Measurements from ENCODE around the gene RNF224. TPM values are rescaled to one million over a fixed set of nuclear protein-coding genes. Genes with fewer than 3 reads are reported as not detected.

RNF224 gene
- total and polyA plus RNA-seq, 4 donors: not detected

DNA sequence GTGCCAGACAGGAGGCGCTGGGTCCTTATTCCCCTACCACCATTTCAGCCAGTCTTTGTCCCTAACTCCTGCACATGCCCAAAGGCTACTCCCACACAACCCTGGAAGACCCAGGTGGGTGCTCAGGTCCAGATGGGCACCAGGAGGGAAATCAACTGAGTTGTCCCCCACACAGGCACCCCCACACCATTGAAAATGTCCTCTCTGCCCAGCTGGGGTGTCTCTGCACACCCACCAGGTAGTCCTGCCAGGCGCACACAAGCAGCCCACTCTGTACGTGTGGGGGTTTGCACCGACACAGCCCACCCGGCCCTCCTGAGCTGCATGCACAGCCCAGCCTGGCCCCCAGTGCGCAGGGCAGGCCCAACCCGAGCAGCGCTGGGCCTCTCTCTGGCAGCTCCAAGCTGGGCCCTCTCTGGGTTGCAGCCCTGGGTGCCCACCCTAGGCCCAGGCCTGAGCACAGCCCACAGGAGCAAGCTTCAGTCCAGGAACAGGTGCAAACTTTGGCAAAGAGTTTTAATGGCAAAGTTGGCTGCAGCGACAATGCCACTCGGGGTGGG is 7.5 kb upstream of the RNF224 start:
- Histone ChIP-seq H3K4me1 (ENCODE audit: control insufficient read depth in 4 of 4, insufficient read depth in 4 of 4, low read length in 3 of 4) (peaks cover 10 to 30% (median 19%) of the 10 kb centered on the region in 4 donors), H3K27me3 (ENCODE audit: control insufficient read depth in 4 of 4, insufficient read depth in 4 of 4, low read length in 3 of 4) (no peaks in the 10 kb centered on the region), H3K27ac (ENCODE audit: low read depth in 1 of 2, low read length in 2 of 2) (no peak overlapping the region), H3K4me3 (ENCODE audit: low read depth in 1 of 3, low read length in 3 of 3) (no peak overlapping the region), H3K9me3 (ENCODE audit: control insufficient read depth in 4 of 4, low read length in 3 of 4) (no peaks in the 10 kb centered on the region), H3K36me3 (ENCODE audit: control insufficient read depth in 4 of 4, insufficient read depth in 3 of 4, low read depth in 1 of 4, low read length in 3 of 4) (peaks cover 0 to 4% (median under 1%) of the 10 kb centered on the region in 4 donors), H3K9ac (ENCODE audit: low read depth in 1 of 2, low read length in 2 of 2) (no peak overlapping the region)
- no peak for DNase-seq (ENCODE audit: low spot score)
- TF ChIP-seq, protein P1, sequence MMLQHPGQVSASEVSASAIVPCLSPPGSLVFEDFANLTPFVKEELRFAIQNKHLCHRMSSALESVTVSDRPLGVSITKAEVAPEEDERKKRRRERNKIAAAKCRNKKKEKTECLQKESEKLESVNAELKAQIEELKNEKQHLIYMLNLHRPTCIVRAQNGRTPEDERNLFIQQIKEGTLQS (IDR thresholded peaks at IDR 0.05): no peak
- TF ChIP-seq, protein P2, sequence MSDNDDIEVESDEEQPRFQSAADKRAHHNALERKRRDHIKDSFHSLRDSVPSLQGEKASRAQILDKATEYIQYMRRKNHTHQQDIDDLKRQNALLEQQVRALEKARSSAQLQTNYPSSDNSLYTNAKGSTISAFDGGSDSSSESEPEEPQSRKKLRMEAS (IDR thresholded peaks at IDR 0.05): no peak
- TF ChIP-seq, protein P3, sequence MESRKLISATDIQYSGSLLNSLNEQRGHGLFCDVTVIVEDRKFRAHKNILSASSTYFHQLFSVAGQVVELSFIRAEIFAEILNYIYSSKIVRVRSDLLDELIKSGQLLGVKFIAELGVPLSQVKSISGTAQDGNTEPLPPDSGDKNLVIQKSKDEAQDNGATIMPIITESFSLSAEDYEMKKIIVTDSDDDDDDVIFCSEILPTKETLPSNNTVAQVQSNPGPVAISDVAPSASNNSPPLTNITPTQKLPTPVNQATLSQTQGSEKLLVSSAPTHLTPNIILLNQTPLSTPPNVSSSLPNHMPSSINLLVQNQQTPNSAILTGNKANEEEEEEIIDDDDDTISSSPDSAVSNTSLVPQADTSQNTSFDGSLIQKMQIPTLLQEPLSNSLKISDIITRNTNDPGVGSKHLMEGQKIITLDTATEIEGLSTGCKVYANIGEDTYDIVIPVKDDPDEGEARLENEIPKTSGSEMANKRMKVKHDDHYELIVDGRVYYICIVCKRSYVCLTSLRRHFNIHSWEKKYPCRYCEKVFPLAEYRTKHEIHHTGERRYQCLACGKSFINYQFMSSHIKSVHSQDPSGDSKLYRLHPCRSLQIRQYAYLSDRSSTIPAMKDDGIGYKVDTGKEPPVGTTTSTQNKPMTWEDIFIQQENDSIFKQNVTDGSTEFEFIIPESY (IDR thresholded peaks at IDR 0.05): no peak
- no peak for TF ChIP-seq NR2F2 (IDR thresholded peaks at IDR 0.05)
- 96% methylated on average over 10 of the region's 10 CpGs for WGBS

DNA sequence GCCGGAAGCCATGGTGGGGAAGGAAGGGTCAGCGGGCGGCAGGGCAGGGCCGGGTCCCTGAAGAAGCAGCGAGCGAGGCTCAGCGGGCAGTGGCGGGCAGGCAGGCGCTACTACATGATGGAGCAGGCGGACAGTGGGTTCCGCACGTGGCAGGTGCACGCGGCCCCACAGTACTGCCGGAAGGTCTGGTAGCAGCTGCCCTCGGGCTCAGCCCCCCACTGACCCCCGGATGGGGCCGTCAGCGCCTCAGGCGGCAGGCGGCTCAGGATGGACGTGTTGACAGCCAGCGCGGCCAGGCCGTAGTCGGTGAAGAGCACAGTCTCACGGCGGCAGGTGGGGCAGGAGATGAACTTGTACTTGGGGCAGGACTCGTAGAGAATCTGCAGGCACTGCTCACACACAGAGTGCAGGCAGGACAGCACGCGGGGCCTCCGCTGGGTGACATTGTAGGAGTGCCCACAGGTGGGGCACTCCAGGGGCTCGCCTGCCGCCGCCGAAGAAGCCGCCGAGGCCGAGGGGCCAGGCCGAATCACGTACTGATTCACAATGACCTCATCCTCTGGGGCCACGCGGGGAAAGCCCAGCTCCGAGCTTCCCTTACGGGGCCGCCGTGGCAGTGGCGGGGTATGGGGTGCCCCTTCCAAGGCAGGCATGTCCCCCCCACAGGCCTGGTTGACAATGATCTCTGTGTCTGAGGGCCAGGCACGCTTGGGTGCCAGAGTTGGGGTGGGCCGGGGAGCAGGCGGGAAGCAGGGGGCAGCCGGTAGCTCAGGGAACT is 6.8 kb upstream of the RNF224 start:
- no peak overlapping the region for H3K4me3 ChIP-seq (ENCODE audit: low read depth in 1 of 3, low read length in 3 of 3)
- no peak overlapping the region for H3K9ac ChIP-seq (ENCODE audit: low read depth in 1 of 2, low read length in 2 of 2)
- 97% methylated on average over 52 of the region's 52 CpGs for WGBS
- no peak overlapping the region for H3K27ac ChIP-seq (ENCODE audit: low read depth in 1 of 2, low read length in 2 of 2)
- H3K9me3 ChIP-seq (ENCODE audit: control insufficient read depth in 4 of 4, low read length in 3 of 4): no peaks in the 10 kb centered on the region
- no peak for TF ChIP-seq NR2F2 (IDR thresholded peaks at IDR 0.05)
- TF ChIP-seq RXRA (IDR thresholded peaks at IDR 0.05): no peak
- TF ChIP-seq, protein P4, sequence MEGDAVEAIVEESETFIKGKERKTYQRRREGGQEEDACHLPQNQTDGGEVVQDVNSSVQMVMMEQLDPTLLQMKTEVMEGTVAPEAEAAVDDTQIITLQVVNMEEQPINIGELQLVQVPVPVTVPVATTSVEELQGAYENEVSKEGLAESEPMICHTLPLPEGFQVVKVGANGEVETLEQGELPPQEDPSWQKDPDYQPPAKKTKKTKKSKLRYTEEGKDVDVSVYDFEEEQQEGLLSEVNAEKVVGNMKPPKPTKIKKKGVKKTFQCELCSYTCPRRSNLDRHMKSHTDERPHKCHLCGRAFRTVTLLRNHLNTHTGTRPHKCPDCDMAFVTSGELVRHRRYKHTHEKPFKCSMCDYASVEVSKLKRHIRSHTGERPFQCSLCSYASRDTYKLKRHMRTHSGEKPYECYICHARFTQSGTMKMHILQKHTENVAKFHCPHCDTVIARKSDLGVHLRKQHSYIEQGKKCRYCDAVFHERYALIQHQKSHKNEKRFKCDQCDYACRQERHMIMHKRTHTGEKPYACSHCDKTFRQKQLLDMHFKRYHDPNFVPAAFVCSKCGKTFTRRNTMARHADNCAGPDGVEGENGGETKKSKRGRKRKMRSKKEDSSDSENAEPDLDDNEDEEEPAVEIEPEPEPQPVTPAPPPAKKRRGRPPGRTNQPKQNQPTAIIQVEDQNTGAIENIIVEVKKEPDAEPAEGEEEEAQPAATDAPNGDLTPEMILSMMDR (IDR thresholded peaks at IDR 0.05; ENCODE audit: low read depth, low read length, missing input control): no peak
- no peak for TF ChIP-seq TAF1 (conservative IDR thresholded peaks at IDR 0.05)
- no peak for TF ChIP-seq HNF4G (IDR thresholded peaks at IDR 0.05)
- TF ChIP-seq, protein P3 (IDR thresholded peaks at IDR 0.05): no peak
- no peak for TF ChIP-seq JUND (IDR thresholded peaks at IDR 0.05)
- TF ChIP-seq FOXA2 (IDR thresholded peaks at IDR 0.05): no peak
- TF ChIP-seq, protein P2 (IDR thresholded peaks at IDR 0.05): no peak
- no peak for TF ChIP-seq GABPA (IDR thresholded peaks at IDR 0.05 in 1 of 2, conservative IDR thresholded peaks at IDR 0.05 in 1 of 2)
- TF ChIP-seq, protein P1 (IDR thresholded peaks at IDR 0.05): no peak
- no peak for TF ChIP-seq YY1 (IDR thresholded peaks at IDR 0.05)
- TF ChIP-seq RAD21 (IDR thresholded peaks at IDR 0.05): no peak
- TF ChIP-seq FOXA1 (IDR thresholded peaks at IDR 0.05): no peak
- TF ChIP-seq SP1 (IDR thresholded peaks at IDR 0.05): no peak
- no peak for TF ChIP-seq HNF4A (conservative IDR thresholded peaks at IDR 0.05)
- no peak for TF ChIP-seq EGR1 (IDR thresholded peaks at IDR 0.05; ENCODE audit: low read depth in 2 of 2)
- TF ChIP-seq, protein P5, sequence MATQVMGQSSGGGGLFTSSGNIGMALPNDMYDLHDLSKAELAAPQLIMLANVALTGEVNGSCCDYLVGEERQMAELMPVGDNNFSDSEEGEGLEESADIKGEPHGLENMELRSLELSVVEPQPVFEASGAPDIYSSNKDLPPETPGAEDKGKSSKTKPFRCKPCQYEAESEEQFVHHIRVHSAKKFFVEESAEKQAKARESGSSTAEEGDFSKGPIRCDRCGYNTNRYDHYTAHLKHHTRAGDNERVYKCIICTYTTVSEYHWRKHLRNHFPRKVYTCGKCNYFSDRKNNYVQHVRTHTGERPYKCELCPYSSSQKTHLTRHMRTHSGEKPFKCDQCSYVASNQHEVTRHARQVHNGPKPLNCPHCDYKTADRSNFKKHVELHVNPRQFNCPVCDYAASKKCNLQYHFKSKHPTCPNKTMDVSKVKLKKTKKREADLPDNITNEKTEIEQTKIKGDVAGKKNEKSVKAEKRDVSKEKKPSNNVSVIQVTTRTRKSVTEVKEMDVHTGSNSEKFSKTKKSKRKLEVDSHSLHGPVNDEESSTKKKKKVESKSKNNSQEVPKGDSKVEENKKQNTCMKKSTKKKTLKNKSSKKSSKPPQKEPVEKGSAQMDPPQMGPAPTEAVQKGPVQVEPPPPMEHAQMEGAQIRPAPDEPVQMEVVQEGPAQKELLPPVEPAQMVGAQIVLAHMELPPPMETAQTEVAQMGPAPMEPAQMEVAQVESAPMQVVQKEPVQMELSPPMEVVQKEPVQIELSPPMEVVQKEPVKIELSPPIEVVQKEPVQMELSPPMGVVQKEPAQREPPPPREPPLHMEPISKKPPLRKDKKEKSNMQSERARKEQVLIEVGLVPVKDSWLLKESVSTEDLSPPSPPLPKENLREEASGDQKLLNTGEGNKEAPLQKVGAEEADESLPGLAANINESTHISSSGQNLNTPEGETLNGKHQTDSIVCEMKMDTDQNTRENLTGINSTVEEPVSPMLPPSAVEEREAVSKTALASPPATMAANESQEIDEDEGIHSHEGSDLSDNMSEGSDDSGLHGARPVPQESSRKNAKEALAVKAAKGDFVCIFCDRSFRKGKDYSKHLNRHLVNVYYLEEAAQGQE (IDR thresholded peaks at IDR 0.05): no peak
- DNase-seq (ENCODE audit: low spot score): no peak
- H3K36me3 ChIP-seq (ENCODE audit: control insufficient read depth in 4 of 4, insufficient read depth in 3 of 4, low read depth in 1 of 4, low read length in 3 of 4): peaks cover 0 to 3% (median under 1%) of the 10 kb centered on the region in 4 donors
- H3K4me1 ChIP-seq (ENCODE audit: control insufficient read depth in 4 of 4, insufficient read depth in 4 of 4, low read length in 3 of 4): peaks cover 10 to 30% (median 19%) of the 10 kb centered on the region in 4 donors
- no peaks in the 10 kb centered on the region for H3K27me3 ChIP-seq (ENCODE audit: control insufficient read depth in 4 of 4, insufficient read depth in 4 of 4, low read length in 3 of 4)
